ENCODE results near the gene MYL1.

The MYL1 gene

DNA sequence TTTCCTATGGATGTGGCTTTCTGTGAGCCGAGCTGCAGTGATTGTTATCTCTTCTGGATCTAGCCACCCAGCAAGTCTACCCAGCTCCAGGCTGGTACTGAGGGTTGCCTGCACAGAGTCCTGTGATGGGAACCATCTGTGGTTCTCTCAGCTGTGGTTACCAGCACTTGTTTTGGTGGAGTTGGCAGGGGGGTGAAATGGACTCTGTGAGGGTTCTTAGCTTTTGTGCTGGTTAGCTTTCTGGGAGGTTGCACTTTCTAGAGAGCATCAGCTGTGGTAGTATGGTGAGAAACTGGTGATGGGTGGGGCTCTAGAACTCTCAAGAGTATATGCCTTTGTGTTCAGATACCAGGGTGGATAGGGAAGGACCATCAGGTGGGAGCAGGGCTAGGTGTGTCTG, 45.4 kb upstream of the MYL1 start:
- Histone ChIP-seq H3K36me3 (ENCODE audit: insufficient read depth, low read length) (no peaks in the 10 kb centered on the region), H3K9me2 (ENCODE audit: low read depth, low read length) (no peaks in the 10 kb centered on the region), H3F3A (ENCODE audit: insufficient read depth, low read length) (no peaks in the 10 kb centered on the region), H4K20me1 (ENCODE audit: insufficient read depth, low read length) (no peaks in the 10 kb centered on the region), H3K4me3 (ENCODE audit: low read depth, low read length, poor library complexity, severe bottlenecking) (no peak overlapping the region), H3K9ac (ENCODE audit: low read length) (no peak overlapping the region), H3K27ac (ENCODE audit: low read depth, low read length, poor library complexity, severe bottlenecking) (no peak overlapping the region), H3K79me2 (ENCODE audit: insufficient read depth, low read length) (no peaks in the 10 kb centered on the region), H3K9me3 (ENCODE audit: low read length) (no peaks in the 10 kb centered on the region), H3K27me3 (ENCODE audit: insufficient read depth, low read length) (no peaks in the 10 kb centered on the region), H2AFZ (ENCODE audit: low read length) (no peak overlapping the region), H3K4me2 (ENCODE audit: low read length) (no peak overlapping the region), H3K4me1 (ENCODE audit: insufficient read depth, low read length, severe bottlenecking) (no peaks in the 10 kb centered on the region)
- TF ChIP-seq, protein P1, sequence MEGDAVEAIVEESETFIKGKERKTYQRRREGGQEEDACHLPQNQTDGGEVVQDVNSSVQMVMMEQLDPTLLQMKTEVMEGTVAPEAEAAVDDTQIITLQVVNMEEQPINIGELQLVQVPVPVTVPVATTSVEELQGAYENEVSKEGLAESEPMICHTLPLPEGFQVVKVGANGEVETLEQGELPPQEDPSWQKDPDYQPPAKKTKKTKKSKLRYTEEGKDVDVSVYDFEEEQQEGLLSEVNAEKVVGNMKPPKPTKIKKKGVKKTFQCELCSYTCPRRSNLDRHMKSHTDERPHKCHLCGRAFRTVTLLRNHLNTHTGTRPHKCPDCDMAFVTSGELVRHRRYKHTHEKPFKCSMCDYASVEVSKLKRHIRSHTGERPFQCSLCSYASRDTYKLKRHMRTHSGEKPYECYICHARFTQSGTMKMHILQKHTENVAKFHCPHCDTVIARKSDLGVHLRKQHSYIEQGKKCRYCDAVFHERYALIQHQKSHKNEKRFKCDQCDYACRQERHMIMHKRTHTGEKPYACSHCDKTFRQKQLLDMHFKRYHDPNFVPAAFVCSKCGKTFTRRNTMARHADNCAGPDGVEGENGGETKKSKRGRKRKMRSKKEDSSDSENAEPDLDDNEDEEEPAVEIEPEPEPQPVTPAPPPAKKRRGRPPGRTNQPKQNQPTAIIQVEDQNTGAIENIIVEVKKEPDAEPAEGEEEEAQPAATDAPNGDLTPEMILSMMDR (IDR thresholded peaks at IDR 0.05; ENCODE audit: low read length) = no peak
- TF ChIP-seq EZH2 (IDR thresholded peaks at IDR 0.05; ENCODE audit: borderline replicate concordance, low read length) = no peak

DNA sequence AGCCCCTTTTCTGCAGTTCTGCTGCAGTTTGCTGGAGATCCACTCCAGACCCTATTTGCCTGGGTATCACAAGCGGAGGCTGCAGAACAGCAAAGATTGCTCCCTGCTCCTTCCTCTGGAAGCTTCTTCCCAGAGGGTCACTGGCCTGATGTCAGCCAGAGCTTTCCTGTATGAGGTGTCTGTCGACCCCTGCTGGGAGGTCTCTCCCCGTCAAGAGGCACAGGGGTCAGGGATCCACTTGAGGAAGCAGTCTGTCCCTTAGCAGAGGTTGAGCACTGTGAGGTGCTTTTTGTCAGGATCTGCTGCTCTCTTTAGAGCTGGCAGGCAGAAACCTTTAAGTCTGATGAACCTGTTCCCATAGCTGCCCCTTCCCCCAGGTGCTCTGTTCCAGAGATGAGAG, 42.0 kb upstream of the MYL1 start:
- Histone ChIP-seq H3K4me3 (ENCODE audit: low read depth, low read length, poor library complexity, severe bottlenecking) (no peak overlapping the region), H3K9me2 (ENCODE audit: low read depth, low read length) (no peaks in the 10 kb centered on the region), H2AFZ (ENCODE audit: low read length) (no peak overlapping the region), H3K4me1 (ENCODE audit: insufficient read depth, low read length, severe bottlenecking) (no peaks in the 10 kb centered on the region), H4K20me1 (ENCODE audit: insufficient read depth, low read length) (no peaks in the 10 kb centered on the region), H3K27me3 (ENCODE audit: insufficient read depth, low read length) (no peaks in the 10 kb centered on the region), H3K36me3 (ENCODE audit: insufficient read depth, low read length) (no peaks in the 10 kb centered on the region), H3K79me2 (ENCODE audit: insufficient read depth, low read length) (no peaks in the 10 kb centered on the region), H3K9me3 (ENCODE audit: low read length) (no peaks in the 10 kb centered on the region), H3K27ac (ENCODE audit: low read depth, low read length, poor library complexity, severe bottlenecking) (no peak overlapping the region), H3F3A (ENCODE audit: insufficient read depth, low read length) (no peaks in the 10 kb centered on the region), H3K9ac (ENCODE audit: low read length) (no peak overlapping the region), H3K4me2 (ENCODE audit: low read length) (no peak overlapping the region)
- TF ChIP-seq, protein P1 (IDR thresholded peaks at IDR 0.05; ENCODE audit: low read length) = no peak
- no peak for TF ChIP-seq EZH2 (IDR thresholded peaks at IDR 0.05; ENCODE audit: borderline replicate concordance, low read length)

DNA sequence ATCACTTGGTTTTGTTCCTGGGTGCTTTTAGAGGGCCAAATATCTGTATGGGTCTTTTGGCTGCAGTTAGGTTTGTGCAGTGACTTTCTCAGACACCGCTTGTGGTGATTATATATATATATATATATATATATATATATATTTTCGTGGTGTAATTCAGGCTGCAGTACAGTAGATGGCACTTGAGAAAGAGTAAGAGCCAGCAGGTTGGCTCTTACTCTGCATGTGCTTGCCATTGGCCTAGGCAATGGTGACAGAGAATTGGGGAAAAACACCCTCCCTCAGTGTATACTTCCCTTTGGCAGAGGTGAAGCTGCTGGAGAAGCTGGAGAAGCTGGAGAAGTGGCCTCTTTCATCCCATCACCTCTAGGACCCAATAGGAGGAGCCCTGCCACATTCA, 22.2 kb upstream of the MYL1 start:
- Histone ChIP-seq H3K9me3 (ENCODE audit: low read length) (no peaks in the 10 kb centered on the region), H3K4me1 (ENCODE audit: insufficient read depth, low read length, severe bottlenecking) (no peaks in the 10 kb centered on the region), H3K4me2 (ENCODE audit: low read length) (no peak overlapping the region), H3K9me2 (ENCODE audit: low read depth, low read length) (no peaks in the 10 kb centered on the region), H4K20me1 (ENCODE audit: insufficient read depth, low read length) (no peaks in the 10 kb centered on the region), H3K79me2 (ENCODE audit: insufficient read depth, low read length) (no peaks in the 10 kb centered on the region), H3K27ac (ENCODE audit: low read depth, low read length, poor library complexity, severe bottlenecking) (no peak overlapping the region), H3K4me3 (ENCODE audit: low read depth, low read length, poor library complexity, severe bottlenecking) (no peak overlapping the region), H3K27me3 (ENCODE audit: insufficient read depth, low read length) (no peaks in the 10 kb centered on the region), H3K36me3 (ENCODE audit: insufficient read depth, low read length) (no peaks in the 10 kb centered on the region), H3F3A (ENCODE audit: insufficient read depth, low read length) (no peaks in the 10 kb centered on the region), H2AFZ (ENCODE audit: low read length) (no peak overlapping the region), H3K9ac (ENCODE audit: low read length) (no peak overlapping the region)
- TF ChIP-seq, protein P1 (IDR thresholded peaks at IDR 0.05; ENCODE audit: low read length) = no peak
- TF ChIP-seq EZH2 (IDR thresholded peaks at IDR 0.05; ENCODE audit: borderline replicate concordance, low read length) = no peak

Measured in OCI-LY1 (cell line).